Heart right ventricle (tissue), 16 donors: ENCODE data around the gene CCDC87. TPM values are rescaled to one million over a fixed set of nuclear protein-coding genes. Genes with fewer than 3 reads are reported as not detected.
"Not testable (repeated sequence)": the region's sequence is repeated elsewhere in the genome, so short reads cannot be mapped to it uniquely, and the experiment has no call there.

ENCODE experiments used
- ATAC-seq, 8 donors: fragments of 200-7000 bp; cut with Tn5 transposase; one replicate each; pipeline ENCODE4 v1.9.1; 2020; ENCODE audit warnings: mild to moderate bottlenecking in 8 of 8, moderate library complexity in 8 of 8, moderate number of reproducible peaks in 1 of 8
- DNase-seq, 2 donors: peaks; one replicate each; pipeline ENCODE4 v3.0.0-alpha.2; 2020
- H3K27ac ChIP-seq, 10 donors: fragments of 200-600 bp; sonication (generic) in 2 of 10; one replicate each; pipeline versions ENCODE4 v1.5.0 to v1.8.0; 2020 to 2022; ENCODE audit warnings: mild to moderate bottlenecking in 3 of 10
- H3K27me3 ChIP-seq, 7 donors: fragments of 200-600 bp; one replicate each; pipeline ENCODE4 v1.8.0; 2021 to 2022; ENCODE audit warnings: mild to moderate bottlenecking in 2 of 7
- H3K36me3 ChIP-seq, 9 donors: fragments of 200-600 bp; sonication (generic) in 1 of 9; one replicate each; pipeline versions ENCODE4 v1.5.0 to v1.8.0; 2020 to 2022; ENCODE audit warnings: mild to moderate bottlenecking in 2 of 9
- H3K4me1 ChIP-seq, 9 donors: fragments of 200-600 bp; sonication (generic) in 1 of 9; one replicate each; pipeline versions ENCODE4 v1.5.0 to v1.8.0; 2020 to 2022; ENCODE audit warnings: mild to moderate bottlenecking in 4 of 9
- H3K4me3 ChIP-seq, 10 donors: fragments of 200-600 bp; sonication (generic) in 2 of 10; one replicate each; pipeline versions ENCODE4 v1.5.0 to v1.8.0; 2020 to 2022; ENCODE audit warnings: mild to moderate bottlenecking in 7 of 10, moderate library complexity in 2 of 10
- H3K9me3 ChIP-seq, 11 donors: fragments of 200-600 bp in 10 of 11; sonication (generic) in 2 of 11; one replicate each; pipeline versions ENCODE4 v1.5.0 to v1.8.0; 2013 to 2022; ENCODE audit warnings: mild to moderate bottlenecking in 2 of 11, control low read depth in 1 of 11, moderate library complexity in 1 of 11
- CTCF ChIP-seq, 9 donors: fragments of 200-600 bp; sonication (generic) in 2 of 9; IDR thresholded peaks; one replicate each; pipeline versions ENCODE4 v1.5.0 to v1.8.0; 2021 to 2022; ENCODE audit warnings: antibody characterized with exemption in 9 of 9, mild to moderate bottlenecking in 5 of 9, moderate library complexity in 1 of 9
- WGBS, 2 donors: extraction: QIAGEN DNeasy Blood & Tissue Kit; methylation state at CpG; one replicate each; pipeline ENCODE4 v1.1.7; 2013; ENCODE audit warnings: inconsistent platforms in 1 of 2; 5-methylcytosine and 5-hydroxymethylcytosine counted together
- intact Hi-C, 10 donors: fragments of 100-400 bp; cut with DNase I; formaldehyde crosslinking; loops; one replicate each; pipeline versions ENCODE4 v1.11.1 to v1.14.2; 2022
- polyA plus RNA-seq, 2 donors: library from polyadenylated mRNA; stranded (reverse); fragments of 200-250 nt; gene quantifications; one replicate each; pipeline ENCODE4 v1.2.3, GENCODE V29; 2013
- total RNA-seq, 10 donors: library from RNA; stranded (reverse); fragmentation: NEBNext Ultra II Directional in 3 of 10; extraction: Animal tissue kit (Norgen Biotek cat#: 25700) in 3 of 10; gene quantifications; one replicate each; pipeline versions ENCODE4 v1.2.1 to v1.2.4, GENCODE V29; 2021 to 2023
- donor health status: Arrhythmogenic right ventricular cardiomyopathy.
- donor health status: ischemic (EF 13 %, LVEDD 7.1; RV severe dilation, severe dysfunction).
- donor health status: healthy with polysubstance abuse.
- donor health status: DM: no; HTN: yes; CAD: no.
- donor health status: DM: no; HTN: no; CAD: no.
- donor health status: ischemic (EF 25% LVEDD 6.9; RV normal size, moderate dysfunction).
- donor health status: ischemic (EF 25% LVEDD 5.7; RV mildly dilated, moderate dysfunction).
- donor health status: healthy.
- donor health status: DM: yes; HTN: yes; CAD: no.
- donor health status: Ischemic cardiomyopathy.
- donor health status: ischemic (EF 35%, LVEDD 5.7; RV mildly dilated, moderate dysfunction).
- donor health status: nonischemic (EF 11% LVEDD 7.7; RV severe dilation, severe dysfunction).
- donor health status: DM: yes; HTN: yes; CAD: no.
- donor health status: PGD.
- donor health status: ischemic (EF 29% LVEDD 5.4; RV normal size, mild dysfunction).
- donor health status: nonischemic (EF 23%, LVEDD 6.1; RV moderate dilation, normal function).

The CCDC87 gene
- total and polyA plus RNA-seq, 12 donors: 0.14 to 0.66 (median 0.33) TPM

GRCh38 chr11:66541892-66542291, 51.0 kb downstream of the CCDC87 start:
- no peaks in the 10 kb centered on the region for H3K9me3 ChIP-seq
- H3K27ac ChIP-seq: no peak overlapping the region
- intact Hi-C loops: loop anchor here in 1 of 10 donors (10.0 kb wide), 1 partner anchor 903 kb away; the partner anchor contains the start of gene CORO1B
- DNase-seq (no peak), ATAC-seq (no peak)
- H3K27me3 ChIP-seq: no peaks in the 10 kb centered on the region
- no peak overlapping the region for H3K4me3 ChIP-seq
- peaks cover 3 to 44% (median 30%) of the 10 kb centered on the region in 9 donors for H3K4me1 ChIP-seq
- peaks cover 0 to 60% (median 6%) of the 10 kb centered on the region in 9 donors for H3K36me3 ChIP-seq
- 85 to 92% methylated on average over 4 of the region's 4 CpGs for WGBS, 2 donors
- no peak for TF ChIP-seq CTCF (IDR thresholded peaks at IDR 0.05)

- not testable (repeated sequence) for DNase-seq, H3K4me3 ChIP-seq, H3K9me3 ChIP-seq, H3K27me3 ChIP-seq, ATAC-seq, H3K27ac ChIP-seq
- intact Hi-C loops: loop anchor here in 1 of 10 donors (10.0 kb wide), 1 partner anchor 904 kb away; the partner anchor contains the start of gene CORO1B
- H3K4me1 ChIP-seq: peaks cover 3 to 36% (median 23%) of the 10 kb centered on the region in 9 donors
- WGBS, 2 donors: 78 to 86% methylated on average over 8 of the region's 8 CpGs
- H3K36me3 ChIP-seq: peaks cover 0 to 73% (median 6%) of the 10 kb centered on the region in 9 donors
These were observed 52.3 kb downstream of the CCDC87 start for GRCh38 chr11:66540598-66540997.

Other genes starting within 250 kb of the CCDC87 start
- gene BRMS1, start 248.0 kb downstream of the CCDC87 start, total RNA-seq: 10 to 100 TPM; 10.6 to 17.6 (median 12.9) TPM
- gene BRMS1, start 248.0 kb downstream of the CCDC87 start, polyA plus RNA-seq: 10 to 100 TPM; 25.2 to 73.9 TPM
- gene B4GAT1, start 245.4 kb downstream of the CCDC87 start, total RNA-seq: 10 to 100 TPM; 36.5 to 69.6 (median 48.1) TPM
- 10 to 100 TPM; 22.3 to 45.4 TPM for gene B4GAT1, start 245.4 kb downstream of the CCDC87 start, polyA plus RNA-seq
- 10 to 100 TPM in 3 of 10 donors, 1 to 10 TPM in 7; 7.8 to 28.0 (median 9.5) TPM for gene SLC29A2, start 221.3 kb downstream of the CCDC87 start, total RNA-seq
- 10 to 100 TPM; 25.9 to 50.6 TPM for gene SLC29A2, start 221.3 kb downstream of the CCDC87 start, polyA plus RNA-seq
- gene NPAS4, start 172.0 kb downstream of the CCDC87 start, total RNA-seq: not detected
- gene NPAS4, start 172.0 kb downstream of the CCDC87 start, polyA plus RNA-seq: under 1 TPM in 1 of 2 donors, not detected in 1; 0.04 TPM
- gene MRPL11, start 154.2 kb downstream of the CCDC87 start, total RNA-seq: 10 to 100 TPM; 37.2 to 57.2 (median 48.2) TPM
- 10 to 100 TPM; 33.3 to 51.0 TPM for gene MRPL11, start 154.2 kb downstream of the CCDC87 start, polyA plus RNA-seq
- 10 to 100 TPM in 1 of 10 donors, 1 to 10 TPM in 9; 5.3 to 10.9 (median 6.5) TPM for gene PELI3, start 126.2 kb downstream of the CCDC87 start, total RNA-seq
- gene PELI3, start 126.2 kb downstream of the CCDC87 start, polyA plus RNA-seq: 1 to 10 TPM; 3.5 to 7.2 TPM
- 10 to 100 TPM in 8 of 10 donors, 1 to 10 TPM in 2; 8.8 to 25.2 (median 14.7) TPM for gene DPP3, start 112.6 kb downstream of the CCDC87 start, total RNA-seq
- 10 to 100 TPM in 1 of 2 donors, 1 to 10 TPM in 1; 6.2 to 28.9 TPM for gene DPP3, start 112.6 kb downstream of the CCDC87 start, polyA plus RNA-seq
- 10 to 100 TPM; 14.5 to 23.9 (median 18.1) TPM for gene BBS1, start 82.4 kb downstream of the CCDC87 start, total RNA-seq
- 10 to 100 TPM in 1 of 2 donors, 1 to 10 TPM in 1; 9.6 to 14.7 TPM for gene BBS1, start 82.4 kb downstream of the CCDC87 start, polyA plus RNA-seq
- gene ZDHHC24, start 47.0 kb downstream of the CCDC87 start, total RNA-seq: 1 to 10 TPM; 4.6 to 8.4 (median 5.4) TPM
- gene ZDHHC24, start 47.0 kb downstream of the CCDC87 start, polyA plus RNA-seq: 1 to 10 TPM; 6.3 to 7.7 TPM
- under 1 TPM in 1 of 10 donors, not detected in 9; 0.24 TPM for gene ACTN3, start 46.2 kb downstream of the CCDC87 start, total RNA-seq
- gene ACTN3, start 46.2 kb downstream of the CCDC87 start, polyA plus RNA-seq: under 1 TPM in 1 of 2 donors, not detected in 1; 0.03 TPM
- gene CTSF, start 24.5 kb downstream of the CCDC87 start, total RNA-seq: 10 to 100 TPM; 29.1 to 75.5 (median 51.3) TPM
- 10 to 100 TPM; 17.1 to 19.9 TPM for gene CTSF, start 24.5 kb downstream of the CCDC87 start, polyA plus RNA-seq
- gene CCS, start 122 bp upstream of the CCDC87 start, total RNA-seq: 10 to 100 TPM; 15.9 to 29.3 (median 20.2) TPM
- 10 to 100 TPM; 27.7 to 73.6 TPM for gene CCS, start 122 bp upstream of the CCDC87 start, polyA plus RNA-seq
- gene RBM14, start 23.6 kb upstream of the CCDC87 start, total RNA-seq: 10 to 100 TPM; 22.4 to 34.3 (median 28.3) TPM
- gene RBM14, start 23.6 kb upstream of the CCDC87 start, polyA plus RNA-seq: 10 to 100 TPM; 16.2 to 49.7 TPM
- 10 to 100 TPM; 49.3 to 77.0 (median 55.3) TPM for gene RBM4, start 45.6 kb upstream of the CCDC87 start, total RNA-seq
- gene RBM4, start 45.6 kb upstream of the CCDC87 start, polyA plus RNA-seq: 10 to 100 TPM; 37.9 to 60.5 TPM
- gene RBM4B, start 84.8 kb upstream of the CCDC87 start, total RNA-seq: 10 to 100 TPM in 4 of 10 donors, 1 to 10 TPM in 6; 5.7 to 12.6 (median 9.2) TPM
- 1 to 10 TPM; 8.2 to 9.0 TPM for gene RBM4B, start 84.8 kb upstream of the CCDC87 start, polyA plus RNA-seq
- 1 to 10 TPM in 6 of 10 donors, under 1 TPM in 4; 0.23 to 2.3 (median 1.3) TPM for gene SPTBN2, start 136.2 kb upstream of the CCDC87 start, total RNA-seq
- under 1 TPM; 0.88 to 0.90 TPM for gene SPTBN2, start 136.2 kb upstream of the CCDC87 start, polyA plus RNA-seq